Measurements from ENCODE around the gene SEMA7A.

SEMA7A gene

GRCh38 chr15:74384881-74385643, 48.7 kb downstream of the SEMA7A start:
- DNase-seq: no peak

GRCh38 chr15:74384566-74384880, 49.2 kb downstream of the SEMA7A start:
- DNase-seq: no peak

GRCh38 chr15:74383695-74384565, 49.8 kb downstream of the SEMA7A start:
- no peak for DNase-seq

GRCh38 chr15:74383286-74383685, 50.5 kb downstream of the SEMA7A start:
- DNase-seq: no peak

- peak; percentile 25 to 40 for DNase-seq
Measured at GRCh38 chr15:74382004-74382816, 51.5 kb downstream of the SEMA7A start.

GRCh38 chr15:74381481-74381880, 52.3 kb downstream of the SEMA7A start:
- no peak for DNase-seq

GRCh38 chr15:74381190-74381453, 52.6 kb downstream of the SEMA7A start:
- DNase-seq: no peak

- DNase-seq: no peak
Measured at GRCh38 chr15:74380361-74381189, 53.2 kb downstream of the SEMA7A start.

GRCh38 chr15:74378848-74379247, 54.9 kb downstream of the SEMA7A start:
- DNase-seq: no peak

- no peak for DNase-seq
Measured at GRCh38 chr15:74377831-74378766, 55.7 kb downstream of the SEMA7A start.

- DNase-seq: no peak
Measured at GRCh38 chr15:74376825-74377581, 56.8 kb downstream of the SEMA7A start.

- no peak for DNase-seq
Measured at GRCh38 chr15:74376226-74376625, 57.5 kb downstream of the SEMA7A start.

GRCh38 chr15:74375303-74375693, 58.5 kb downstream of the SEMA7A start:
- DNase-seq: peak; percentile 33 to 63

GRCh38 chr15:74374648-74375302, 59.0 kb downstream of the SEMA7A start:
- peak in 1 of 2 experiments; percentile 43 for DNase-seq

GRCh38 chr15:74373731-74374647, 59.8 kb downstream of the SEMA7A start:
- peak; percentile 76 to 78 for DNase-seq

- no peak for DNase-seq
Measured at GRCh38 chr15:74373056-74373650, 60.6 kb downstream of the SEMA7A start.

- no peak for DNase-seq
Measured at GRCh38 chr15:74370471-74370870, 63.3 kb downstream of the SEMA7A start.

GRCh38 chr15:74369756-74370155, 64.0 kb downstream of the SEMA7A start:
- no peak for DNase-seq

All from NCI-H1930 (cell line).